Measurements from ENCODE around the gene YBEY. TPM values are rescaled to one million over a fixed set of nuclear protein-coding genes. Genes with fewer than 3 reads are reported as not detected.
A peak's percentile ranks its signal among the peaks of the same experiment; 100 is the strongest.

YBEY gene
- total and polyA plus RNA-seq, 7 donors, result 9.0 to 36.6 (median 15.1) TPM

DNA sequence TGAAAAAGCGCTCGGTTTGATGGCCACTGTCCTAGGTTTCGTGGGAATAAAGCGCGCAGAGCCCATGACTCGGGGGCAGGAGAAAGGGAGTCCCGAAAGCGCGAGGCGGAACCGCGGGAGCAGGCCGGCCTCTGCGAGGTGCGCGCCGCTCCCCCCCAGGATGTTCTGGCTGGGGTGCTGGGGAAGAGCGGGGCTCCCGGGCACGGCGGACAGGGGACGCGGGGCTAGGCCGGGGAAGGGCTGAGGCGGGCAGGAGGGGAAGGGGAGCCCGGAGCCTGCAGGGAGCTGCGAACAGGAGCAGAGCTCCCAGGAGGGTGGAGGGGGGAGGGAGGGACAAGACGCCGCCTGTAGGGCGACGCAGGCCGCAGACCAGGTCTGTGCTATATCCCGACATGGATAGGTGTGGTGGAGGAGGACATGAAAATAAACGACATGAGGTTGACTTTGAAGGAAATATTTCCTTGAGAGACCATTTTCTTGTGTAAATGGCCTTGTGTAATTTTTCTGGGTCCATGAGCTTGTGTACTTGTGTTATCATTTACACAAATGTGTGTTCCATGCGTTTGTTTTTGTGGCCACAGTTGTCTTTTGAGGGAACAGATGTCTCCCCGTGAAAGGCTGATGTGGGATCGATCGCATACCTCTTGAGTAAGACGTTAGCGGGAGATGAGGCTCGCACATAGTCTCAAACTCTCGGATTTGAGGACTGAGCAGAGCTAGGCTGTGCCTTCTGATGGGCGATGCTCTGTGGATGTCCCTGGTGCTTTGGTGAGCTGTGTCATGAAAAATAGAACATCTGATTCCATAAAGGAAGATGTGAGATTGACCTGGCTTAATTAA is 39.2 kb downstream of the YBEY start:
- peaks cover 0 to 34% (median 27%) of the 10 kb centered on the region in 4 donors for H3K4me1 ChIP-seq
- H3K36me3 ChIP-seq, result peaks cover 0 to 17% (median 7%) of the 10 kb centered on the region in 4 donors
- intact Hi-C loops (cut with DNase I), result loop anchor here (2.0 kb wide), 2 partner anchors 96 to 354 kb away; partner anchors contain the start of gene LSS
- 7 to 10% methylated on average over 43 of the region's 43 CpGs for WGBS, 2 donors
- peak overlapping the region; percentile 94 to 99 (median 98) for H3K27ac ChIP-seq
- no peaks in the 10 kb centered on the region for H3K9me3 ChIP-seq
- peak overlapping the region; percentile 87 to 99 (median 94) for H3K4me3 ChIP-seq
- H3K27me3 ChIP-seq, result no peaks in the 10 kb centered on the region
- TF ChIP-seq, protein P1, sequence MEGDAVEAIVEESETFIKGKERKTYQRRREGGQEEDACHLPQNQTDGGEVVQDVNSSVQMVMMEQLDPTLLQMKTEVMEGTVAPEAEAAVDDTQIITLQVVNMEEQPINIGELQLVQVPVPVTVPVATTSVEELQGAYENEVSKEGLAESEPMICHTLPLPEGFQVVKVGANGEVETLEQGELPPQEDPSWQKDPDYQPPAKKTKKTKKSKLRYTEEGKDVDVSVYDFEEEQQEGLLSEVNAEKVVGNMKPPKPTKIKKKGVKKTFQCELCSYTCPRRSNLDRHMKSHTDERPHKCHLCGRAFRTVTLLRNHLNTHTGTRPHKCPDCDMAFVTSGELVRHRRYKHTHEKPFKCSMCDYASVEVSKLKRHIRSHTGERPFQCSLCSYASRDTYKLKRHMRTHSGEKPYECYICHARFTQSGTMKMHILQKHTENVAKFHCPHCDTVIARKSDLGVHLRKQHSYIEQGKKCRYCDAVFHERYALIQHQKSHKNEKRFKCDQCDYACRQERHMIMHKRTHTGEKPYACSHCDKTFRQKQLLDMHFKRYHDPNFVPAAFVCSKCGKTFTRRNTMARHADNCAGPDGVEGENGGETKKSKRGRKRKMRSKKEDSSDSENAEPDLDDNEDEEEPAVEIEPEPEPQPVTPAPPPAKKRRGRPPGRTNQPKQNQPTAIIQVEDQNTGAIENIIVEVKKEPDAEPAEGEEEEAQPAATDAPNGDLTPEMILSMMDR (IDR thresholded peaks at IDR 0.05), result peak in 1 of 4 experiments; percentile 11
- no peak for TF ChIP-seq POLR2AphosphoS5 (IDR thresholded peaks at IDR 0.05)
- peak; percentile 75 for DNase-seq

DNA sequence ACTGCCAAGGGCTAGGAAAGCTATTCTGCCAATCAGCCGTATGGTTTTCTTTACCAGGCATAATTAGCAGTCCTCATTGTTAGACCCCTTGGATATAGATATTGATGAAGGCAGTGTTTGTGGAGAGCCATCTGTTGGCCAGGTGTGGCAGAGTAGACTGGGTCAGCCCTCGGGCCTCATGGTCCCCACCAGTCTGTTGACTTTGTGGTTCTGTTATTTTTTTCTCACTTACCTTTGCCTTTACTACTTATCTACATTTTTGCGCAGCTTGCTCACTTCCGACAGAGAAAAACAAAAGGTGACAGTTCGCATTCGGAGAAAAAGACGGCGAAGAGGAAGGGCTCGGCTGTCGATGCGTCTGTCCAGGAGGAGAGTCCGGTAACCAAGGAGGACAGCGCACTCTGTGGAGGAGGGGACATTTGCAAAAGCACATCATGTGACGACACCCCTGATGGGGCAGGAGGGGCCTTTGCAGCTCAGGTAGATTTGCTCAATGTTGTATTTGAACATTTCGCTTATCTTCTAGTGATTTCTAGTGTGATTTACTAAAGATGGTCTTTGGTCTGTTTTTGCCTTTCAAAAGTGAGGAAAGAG is 40.1 kb downstream of the YBEY start:
- Histone ChIP-seq H3K27ac (peak overlapping the region; percentile 94 to 99 (median 98)), H3K4me1 (peaks cover 0 to 34% (median 27%) of the 10 kb centered on the region in 4 donors), H3K4me3 (no peak overlapping the region), H3K36me3 (peaks cover 0 to 18% (median 7%) of the 10 kb centered on the region in 4 donors), H3K27me3 (no peaks in the 10 kb centered on the region), H3K9me3 (no peaks in the 10 kb centered on the region)
- DNase-seq, result no peak
- 92 to 95% methylated on average over 15 of the region's 15 CpGs for WGBS, 2 donors
- intact Hi-C loops (cut with DNase I), result no loop called here
- no peak for TF ChIP-seq POLR2AphosphoS5 (IDR thresholded peaks at IDR 0.05)
- TF ChIP-seq, protein P1 (IDR thresholded peaks at IDR 0.05), result no peak
- no peak for TF ChIP-seq POLR2A (IDR thresholded peaks at IDR 0.05)
- TF ChIP-seq EP300 (IDR thresholded peaks at IDR 0.05), result no peak

GRCh38 chr21:46327711-46328110 is 41.6 kb downstream of the YBEY start:
- peaks cover 0 to 25% (median 18%) of the 10 kb centered on the region in 4 donors for H3K4me1 ChIP-seq
- no peak for DNase-seq
- WGBS, 2 donors, result 72 to 85% methylated on average over 4 of the region's 4 CpGs
- H3K36me3 ChIP-seq, result peaks cover 0 to 27% (median 7%) of the 10 kb centered on the region in 4 donors
- intact Hi-C loops (cut with DNase I), result no loop called here
- no peak for TF ChIP-seq POLR2A (IDR thresholded peaks at IDR 0.05)
- no peak for TF ChIP-seq POLR2AphosphoS5 (IDR thresholded peaks at IDR 0.05)
- TF ChIP-seq, protein P1 (IDR thresholded peaks at IDR 0.05), result no peak
- no peak for TF ChIP-seq EP300 (IDR thresholded peaks at IDR 0.05)
- no peaks in the 10 kb centered on the region for H3K27me3 ChIP-seq
- no peak overlapping the region for H3K27ac ChIP-seq
- no peak overlapping the region for H3K4me3 ChIP-seq
- H3K9me3 ChIP-seq, result no peaks in the 10 kb centered on the region

DNA sequence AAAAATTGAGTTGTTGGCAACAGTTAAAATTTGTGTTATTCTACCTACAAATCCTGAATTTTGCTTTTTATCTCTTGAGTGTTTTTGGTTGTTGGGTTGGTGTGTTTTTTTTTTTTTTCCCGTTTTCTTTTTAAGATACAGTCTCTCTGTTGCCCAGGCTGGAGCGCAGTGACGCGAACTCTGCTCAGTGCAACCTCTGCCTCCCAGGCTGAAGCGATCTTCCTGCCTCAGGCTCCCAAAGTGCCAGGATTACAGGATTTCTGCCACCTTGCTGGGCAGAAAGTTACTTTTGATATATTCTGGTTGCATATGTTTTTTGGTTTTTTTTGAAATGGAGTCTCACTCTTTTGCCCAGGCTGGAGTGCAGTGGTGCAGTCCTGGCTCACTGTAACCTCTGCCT is 42.0 kb downstream of the YBEY start:
- peaks cover 0 to 20% (median 14%) of the 10 kb centered on the region in 4 donors for H3K4me1 ChIP-seq
- H3K27me3 ChIP-seq, result no peaks in the 10 kb centered on the region
- H3K36me3 ChIP-seq, result peaks cover 0 to 27% (median 7%) of the 10 kb centered on the region in 4 donors
- no peaks in the 10 kb centered on the region for H3K9me3 ChIP-seq
- no peak for DNase-seq
- no peak overlapping the region for H3K4me3 ChIP-seq
- intact Hi-C loops (cut with DNase I), result no loop called here
- no peak overlapping the region for H3K27ac ChIP-seq
- TF ChIP-seq POLR2A (IDR thresholded peaks at IDR 0.05) (no peak), EP300 (IDR thresholded peaks at IDR 0.05) (no peak), POLR2AphosphoS5 (IDR thresholded peaks at IDR 0.05) (no peak)
- TF ChIP-seq, protein P1 (IDR thresholded peaks at IDR 0.05), result no peak
- 79% methylated on average over 5 of the region's 5 CpGs for WGBS, 2 donors

Measured in sigmoid colon (tissue), 7 donors.